ENCODE measurements around the gene MORN1. TPM values are rescaled to one million over a fixed set of nuclear protein-coding genes. Genes with fewer than 3 reads are reported as not detected.
A peak's percentile ranks its signal among the peaks of the same experiment; 100 is the strongest.

The MORN1 gene
- total and polyA plus RNA-seq, 3 donors from 2014 or later: 30.4 to 34.5 (median 30.9) TPM

DNA sequence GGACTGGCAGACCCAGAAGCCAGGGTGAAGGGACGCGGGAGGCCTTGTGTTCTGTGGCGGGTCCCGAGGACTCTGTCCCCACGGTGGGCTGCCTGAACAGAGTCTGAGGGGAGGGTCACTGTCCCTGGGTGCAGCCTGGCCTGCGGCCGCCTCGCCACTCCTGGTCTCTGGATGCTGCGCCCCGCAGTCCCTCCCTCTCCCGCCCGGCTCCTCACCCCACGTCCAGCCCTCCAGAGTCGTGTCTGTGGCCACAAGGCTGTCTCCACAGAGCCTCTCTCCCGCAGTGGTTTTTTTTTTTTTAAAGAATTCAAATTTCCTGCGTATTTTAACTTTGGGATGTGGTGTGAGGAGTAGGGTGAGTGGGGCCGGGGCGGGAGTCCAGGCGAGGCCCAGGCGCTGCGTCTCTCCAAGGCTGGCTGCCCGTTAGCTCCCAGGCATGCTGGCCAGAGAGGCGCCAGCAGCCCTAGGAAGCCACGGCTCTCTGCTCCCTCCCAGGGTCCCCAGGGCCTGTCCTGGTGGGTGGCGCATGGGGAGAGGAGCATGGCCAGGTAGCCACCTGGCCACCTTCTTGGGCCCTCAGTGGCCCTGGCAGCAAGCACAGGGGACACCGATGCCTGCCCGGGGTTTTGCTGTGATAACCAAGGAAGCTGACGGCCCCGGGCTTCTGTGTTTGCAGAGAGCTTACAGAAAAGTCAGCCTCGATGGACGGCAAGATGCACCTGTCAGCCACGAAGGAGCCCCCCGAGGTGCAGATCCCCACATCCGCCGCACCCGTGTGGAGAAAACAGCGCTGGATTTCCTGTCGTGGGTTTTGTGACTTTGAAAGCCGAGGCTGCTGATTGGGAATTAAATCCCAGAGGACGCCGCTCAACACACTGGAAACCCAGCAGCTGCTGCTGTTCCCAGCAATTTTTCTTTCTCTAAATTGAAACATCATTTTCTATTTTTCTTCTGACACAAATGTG, 72.8 kb downstream of the MORN1 start:
- Histone ChIP-seq H3K4me3 (no peak overlapping the region), H3K36me3 (ENCODE audit: low read depth, missing control alignments) (no peaks in the 10 kb centered on the region), H3K4me1 (peaks cover 65% of the 10 kb centered on the region), H3K27me3 (no peaks in the 10 kb centered on the region), H3K9me3 (no peaks in the 10 kb centered on the region), H3K27ac (peak overlapping the region in 1 of 2 donors; percentile 41)
- no peak for DNase-seq
- intact Hi-C loops (cut with DNase I; ENCODE audit: low total_unique reads): loop anchor here (10.0 kb wide), 1 partner anchor 114 kb away; no protein-coding TSS in a partner anchor
- no peak for TF ChIP-seq POLR2A (IDR thresholded peaks at IDR 0.05)
- TF ChIP-seq, protein P1, sequence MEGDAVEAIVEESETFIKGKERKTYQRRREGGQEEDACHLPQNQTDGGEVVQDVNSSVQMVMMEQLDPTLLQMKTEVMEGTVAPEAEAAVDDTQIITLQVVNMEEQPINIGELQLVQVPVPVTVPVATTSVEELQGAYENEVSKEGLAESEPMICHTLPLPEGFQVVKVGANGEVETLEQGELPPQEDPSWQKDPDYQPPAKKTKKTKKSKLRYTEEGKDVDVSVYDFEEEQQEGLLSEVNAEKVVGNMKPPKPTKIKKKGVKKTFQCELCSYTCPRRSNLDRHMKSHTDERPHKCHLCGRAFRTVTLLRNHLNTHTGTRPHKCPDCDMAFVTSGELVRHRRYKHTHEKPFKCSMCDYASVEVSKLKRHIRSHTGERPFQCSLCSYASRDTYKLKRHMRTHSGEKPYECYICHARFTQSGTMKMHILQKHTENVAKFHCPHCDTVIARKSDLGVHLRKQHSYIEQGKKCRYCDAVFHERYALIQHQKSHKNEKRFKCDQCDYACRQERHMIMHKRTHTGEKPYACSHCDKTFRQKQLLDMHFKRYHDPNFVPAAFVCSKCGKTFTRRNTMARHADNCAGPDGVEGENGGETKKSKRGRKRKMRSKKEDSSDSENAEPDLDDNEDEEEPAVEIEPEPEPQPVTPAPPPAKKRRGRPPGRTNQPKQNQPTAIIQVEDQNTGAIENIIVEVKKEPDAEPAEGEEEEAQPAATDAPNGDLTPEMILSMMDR (IDR thresholded peaks at IDR 0.05): no peak
- WGBS, 2 donors: 82 to 86% methylated on average over 27 to 41 of the region's 41 CpGs

DNA sequence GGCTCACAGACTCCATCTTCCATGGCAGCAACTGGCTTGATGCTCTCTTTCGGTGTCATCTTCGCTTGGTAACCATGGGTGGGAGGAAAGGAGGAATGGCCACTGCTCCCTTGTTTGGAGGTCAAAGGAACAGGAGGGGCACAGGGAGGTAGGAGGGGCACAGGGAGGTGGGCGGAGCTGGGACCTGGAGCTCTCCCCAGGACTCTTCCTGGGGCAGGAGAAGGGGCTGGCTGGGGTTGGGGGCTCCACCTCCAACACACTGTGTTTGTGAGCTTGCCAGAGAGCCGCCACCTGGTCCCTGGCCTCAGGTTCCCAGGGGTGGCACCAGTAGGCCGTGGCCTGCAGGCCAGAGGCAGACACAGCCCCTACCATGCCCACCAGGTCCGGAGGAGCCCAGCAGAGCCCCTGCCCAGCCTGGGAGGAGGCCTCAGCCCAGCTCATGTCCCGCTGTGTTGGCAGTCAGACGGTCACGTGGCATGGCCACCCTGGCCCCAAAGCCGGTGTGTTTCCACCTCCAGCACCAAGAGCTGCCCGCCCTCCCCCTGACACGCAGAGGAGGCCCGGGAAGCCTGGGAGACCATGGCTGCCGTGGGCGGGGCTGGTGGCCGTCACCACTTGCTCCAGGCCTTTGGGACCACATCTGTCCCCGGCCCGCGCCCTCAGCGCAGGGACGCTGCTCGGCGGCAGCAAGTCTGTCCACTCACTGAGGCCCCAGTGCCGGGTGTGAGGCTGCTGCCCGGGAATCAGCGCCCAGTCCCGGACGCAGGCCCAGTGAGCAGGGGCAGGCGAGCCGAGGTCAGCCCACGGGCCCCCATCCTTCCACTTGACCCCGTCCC, 73.9 kb downstream of the MORN1 start:
- WGBS, 2 donors: 89 to 91% methylated on average over 4 to 32 of the region's 32 CpGs
- no peaks in the 10 kb centered on the region for H3K9me3 ChIP-seq
- intact Hi-C loops (cut with DNase I; ENCODE audit: low total_unique reads): loop anchor here (10.0 kb wide), 1 partner anchor 113 kb away; no protein-coding TSS in a partner anchor
- DNase-seq: no peak
- no peak for TF ChIP-seq POLR2A (IDR thresholded peaks at IDR 0.05)
- TF ChIP-seq, protein P1 (IDR thresholded peaks at IDR 0.05): no peak
- peak overlapping the region; percentile 15 to 33 for H3K27ac ChIP-seq
- no peaks in the 10 kb centered on the region for H3K36me3 ChIP-seq (ENCODE audit: low read depth, missing control alignments)
- no peaks in the 10 kb centered on the region for H3K27me3 ChIP-seq
- peaks cover 66% of the 10 kb centered on the region for H3K4me1 ChIP-seq
- no peak overlapping the region for H3K4me3 ChIP-seq

DNA sequence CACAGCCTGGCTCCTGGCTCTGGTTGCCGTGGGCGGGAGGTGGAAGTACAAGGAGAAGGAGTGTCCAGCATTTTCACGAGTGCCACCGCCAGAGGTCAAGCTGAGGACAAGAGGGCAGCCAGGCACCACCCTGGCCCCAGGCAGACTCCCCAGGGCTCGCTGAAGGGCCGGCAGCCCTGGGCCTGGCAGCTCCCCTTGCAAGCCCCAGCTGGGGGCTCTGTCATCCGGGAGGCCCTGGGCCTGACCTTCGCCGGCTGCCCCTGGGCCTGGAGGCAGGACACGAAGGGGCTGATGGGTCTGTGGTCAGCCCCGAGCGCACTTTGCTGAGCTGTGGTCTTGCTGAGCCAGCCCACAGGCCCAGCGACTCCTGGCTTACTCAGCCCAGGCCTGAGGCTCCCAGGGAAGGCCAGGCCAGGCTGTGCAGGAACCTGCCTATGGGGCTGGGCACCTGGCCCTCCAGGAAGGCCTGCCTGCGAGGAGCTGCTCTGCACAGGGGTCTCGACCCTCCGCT, 74.8 kb downstream of the MORN1 start:
- no peaks in the 10 kb centered on the region for H3K36me3 ChIP-seq (ENCODE audit: low read depth, missing control alignments)
- H3K27ac ChIP-seq: peak overlapping the region; percentile 33 to 93
- peaks cover 69% of the 10 kb centered on the region for H3K4me1 ChIP-seq
- H3K27me3 ChIP-seq: no peaks in the 10 kb centered on the region
- WGBS, 2 donors: 81% methylated on average over 16 of the region's 16 CpGs; no CpG with 5 or more reads in 1 of the 2 donors
- TF ChIP-seq, protein P1 (IDR thresholded peaks at IDR 0.05): no peak
- no peak for TF ChIP-seq POLR2A (IDR thresholded peaks at IDR 0.05)
- no peak overlapping the region for H3K4me3 ChIP-seq
- no peak for DNase-seq
- H3K9me3 ChIP-seq: no peaks in the 10 kb centered on the region
- intact Hi-C loops (cut with DNase I; ENCODE audit: low total_unique reads): loop anchor here (10.0 kb wide), 1 partner anchor 112 kb away; no protein-coding TSS in a partner anchor

DNA sequence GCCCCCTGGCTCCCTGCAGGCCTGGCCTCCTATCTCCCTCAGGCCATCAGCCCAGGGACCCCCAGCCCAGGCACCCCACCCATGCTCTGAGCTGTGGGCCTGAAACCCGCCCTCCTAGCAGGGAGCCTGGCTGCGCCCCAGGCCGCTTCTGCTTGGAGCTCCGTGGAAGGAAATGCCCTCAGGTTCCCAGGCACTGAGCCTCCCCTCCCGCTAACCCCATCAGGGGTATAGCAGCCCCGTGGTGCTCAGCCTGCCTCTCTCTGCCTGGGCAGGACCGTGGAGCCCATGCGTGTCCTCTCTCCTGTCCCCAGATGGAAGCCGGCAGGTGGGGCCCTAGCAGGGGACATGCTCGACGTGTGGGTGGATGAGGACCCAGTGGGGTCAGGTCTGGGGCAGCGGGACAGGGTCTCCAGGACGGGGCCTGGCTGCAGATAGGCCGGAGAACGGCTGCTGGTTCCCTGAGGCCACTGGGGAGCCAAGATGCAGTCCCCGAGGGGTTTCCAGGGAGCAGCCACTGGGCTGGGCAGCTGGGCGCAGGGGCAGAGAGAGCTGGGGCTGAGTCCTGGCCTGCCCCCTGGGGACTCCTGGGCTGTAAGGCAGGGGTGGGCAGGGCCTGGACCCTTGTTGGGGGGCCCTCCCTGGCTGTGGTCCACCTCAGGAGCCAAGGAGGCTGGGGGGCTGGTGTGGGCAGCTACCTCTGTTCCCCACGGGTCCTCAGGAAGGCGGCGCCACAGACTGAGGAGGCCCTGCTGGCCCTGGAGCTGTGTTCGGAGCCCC, 75.5 kb downstream of the MORN1 start:
- Histone ChIP-seq H3K4me3 (peak overlapping the region in 1 of 2 donors; percentile 70), H3K4me1 (peaks cover 69% of the 10 kb centered on the region), H3K27ac (peak overlapping the region; percentile 82 to 93), H3K9me3 (no peaks in the 10 kb centered on the region), H3K36me3 (ENCODE audit: low read depth, missing control alignments) (no peaks in the 10 kb centered on the region), H3K27me3 (no peaks in the 10 kb centered on the region)
- intact Hi-C loops (cut with DNase I; ENCODE audit: low total_unique reads): loop anchor here (10.0 kb wide), 1 partner anchor 111 kb away; no protein-coding TSS in a partner anchor
- DNase-seq: no peak
- WGBS, 2 donors: 55% methylated on average over 21 of the region's 21 CpGs; no CpG with 5 or more reads in 1 of the 2 donors
- TF ChIP-seq POLR2A (IDR thresholded peaks at IDR 0.05): no peak
- TF ChIP-seq, protein P1 (IDR thresholded peaks at IDR 0.05): no peak

Data from testis (tissue), 3 donors.